Activated T-cell treated with anti-CD3 and anti-CD28 coated beads, Interleukin-2, amount 50 U/mL, for 24 hours (primary cell): ENCODE measurements around the gene RFX5.

Experiments
- DNase-seq: peaks from one replicate; pipeline ENCODE4 v3.0.0-alpha.2; 2020
- H3K27ac Mint-ChIP-seq: 2 replicates; pipeline ENCODE4 v1.8.0; 2020; ENCODE audit warnings: mild to moderate bottlenecking, mixed read lengths
- H3K27me3 Mint-ChIP-seq: 2 replicates; pipeline ENCODE4 v1.8.0; 2020; ENCODE audit warnings: mixed read lengths
- H3K36me3 Mint-ChIP-seq: 2 replicates; pipeline ENCODE4 v1.8.0; 2020; ENCODE audit warnings: low read depth, mixed read lengths
- H3K4me1 Mint-ChIP-seq: 2 replicates; pipeline ENCODE4 v1.8.0; 2020; ENCODE audit warnings: low read depth, mixed read lengths
- H3K4me3 Mint-ChIP-seq: 2 replicates; pipeline ENCODE4 v1.8.0; 2020; ENCODE audit warnings: mild to moderate bottlenecking, moderate library complexity, mixed read lengths
- H3K9me3 Mint-ChIP-seq: 2 replicates; pipeline ENCODE4 v1.8.0; 2020; ENCODE audit warnings: mixed read lengths

Gene RFX5

DNA sequence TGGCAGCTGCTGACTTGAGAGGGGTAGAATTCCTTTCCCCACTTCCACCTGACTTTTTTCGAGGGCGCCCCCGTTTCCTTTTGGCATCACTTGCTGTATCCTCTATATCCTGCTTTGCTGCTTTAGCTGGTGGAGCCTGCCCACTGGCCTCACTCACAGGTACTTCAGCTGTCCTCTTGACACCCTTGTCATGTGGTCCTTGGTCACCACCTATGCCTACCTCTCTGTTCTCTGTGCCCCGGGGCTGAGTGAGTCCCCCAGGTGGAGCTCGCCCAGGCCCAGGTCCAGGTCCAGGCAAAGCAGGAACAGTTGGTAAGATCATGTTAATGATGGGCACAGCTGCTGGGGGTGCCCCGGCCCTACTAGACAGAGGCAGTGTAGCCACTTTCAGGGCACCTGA lies 4.5 kb downstream of the RFX5 start:
- no peak overlapping the region for H3K4me3 Mint-ChIP-seq
- peak overlapping the region; percentile 65 for H3K27ac Mint-ChIP-seq
- H3K4me1 Mint-ChIP-seq: peaks cover 38% of the 10 kb centered on the region
- no peaks in the 10 kb centered on the region for H3K9me3 Mint-ChIP-seq
- DNase-seq: no peak
- H3K36me3 Mint-ChIP-seq: peaks cover 48% of the 10 kb centered on the region
- no peaks in the 10 kb centered on the region for H3K27me3 Mint-ChIP-seq

- Mint-ChIP-seq H3K27me3 (no peaks in the 10 kb centered on the region), H3K27ac (peak overlapping the region; percentile 65), H3K4me3 (no peak overlapping the region), H3K9me3 (no peaks in the 10 kb centered on the region), H3K36me3 (peaks cover 47% of the 10 kb centered on the region), H3K4me1 (peaks cover 35% of the 10 kb centered on the region)
- no peak for DNase-seq
These were observed 5.0 kb downstream of the RFX5 start for GRCh38 chr1:151342021-151342420.

GRCh38 chr1:151340870-151341754 lies 5.9 kb downstream of the RFX5 start:
- Mint-ChIP-seq H3K4me3 (no peak overlapping the region), H3K9me3 (no peaks in the 10 kb centered on the region), H3K27me3 (no peaks in the 10 kb centered on the region), H3K4me1 (peaks cover 27% of the 10 kb centered on the region), H3K27ac (peak overlapping the region; percentile 6), H3K36me3 (peaks cover 38% of the 10 kb centered on the region)
- DNase-seq: peak; percentile 41

- H3K27me3 Mint-ChIP-seq: no peaks in the 10 kb centered on the region
- peaks cover 9% of the 10 kb centered on the region for H3K4me1 Mint-ChIP-seq
- no peak overlapping the region for H3K27ac Mint-ChIP-seq
- H3K36me3 Mint-ChIP-seq: peaks cover 1% of the 10 kb centered on the region
- DNase-seq: no peak
- no peaks in the 10 kb centered on the region for H3K9me3 Mint-ChIP-seq
- H3K4me3 Mint-ChIP-seq: no peak overlapping the region
These were observed 10.5 kb downstream of the RFX5 start for GRCh38 chr1:151336556-151336955.

DNA sequence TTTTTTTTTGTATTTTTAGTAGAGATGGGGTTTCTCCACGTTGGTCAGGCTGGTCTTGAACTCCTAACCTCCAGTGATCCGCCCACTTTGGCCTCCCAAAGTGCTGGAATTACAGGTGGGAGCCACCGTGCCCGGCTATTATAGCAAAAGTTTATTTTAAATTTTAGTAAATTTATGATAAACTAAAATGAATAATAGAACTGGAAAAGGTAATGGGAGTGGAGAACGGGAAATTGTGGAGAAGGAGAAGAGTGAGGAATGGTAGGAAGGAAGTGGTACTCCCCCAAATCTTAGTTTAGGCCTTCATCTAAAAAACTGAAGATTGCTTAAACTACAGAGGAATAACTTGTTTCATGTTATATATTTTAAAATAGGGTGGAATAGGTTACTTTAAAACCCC lies 12.2 kb downstream of the RFX5 start:
- Mint-ChIP-seq H3K9me3 (no peaks in the 10 kb centered on the region), H3K27ac (no peak overlapping the region), H3K4me3 (no peak overlapping the region), H3K27me3 (no peaks in the 10 kb centered on the region), H3K4me1 (peaks cover 2% of the 10 kb centered on the region), H3K36me3 (no peaks in the 10 kb centered on the region)
- DNase-seq: no peak

- Mint-ChIP-seq H3K27me3 (no peaks in the 10 kb centered on the region), H3K27ac (peak overlapping the region; percentile 98), H3K4me1 (peaks cover 34% of the 10 kb centered on the region), H3K9me3 (no peaks in the 10 kb centered on the region), H3K4me3 (peak overlapping the region; percentile 89), H3K36me3 (peaks cover 42% of the 10 kb centered on the region)
- DNase-seq: no peak
These were observed 19.0 kb downstream of the RFX5 start for GRCh38 chr1:151327903-151328674.

- Mint-ChIP-seq H3K36me3 (peaks cover 47% of the 10 kb centered on the region), H3K4me3 (peak within 1 kb of the TSS; percentile 89), H3K27ac (peak within 1 kb of the TSS; percentile 98), H3K27me3 (no peaks in the 10 kb centered on the region), H3K4me1 (peaks cover 38% of the 10 kb centered on the region), H3K9me3 (no peaks in the 10 kb centered on the region)
- peak; percentile 85 for DNase-seq
These were observed 19.7 kb downstream of the RFX5 start, which contains the start of gene PI4KB for GRCh38 chr1:151327223-151327902. PI4KB (minus strand) TSS chr1:151327416; CDS start chr1:151316481, 10,935 bp downstream.

DNA sequence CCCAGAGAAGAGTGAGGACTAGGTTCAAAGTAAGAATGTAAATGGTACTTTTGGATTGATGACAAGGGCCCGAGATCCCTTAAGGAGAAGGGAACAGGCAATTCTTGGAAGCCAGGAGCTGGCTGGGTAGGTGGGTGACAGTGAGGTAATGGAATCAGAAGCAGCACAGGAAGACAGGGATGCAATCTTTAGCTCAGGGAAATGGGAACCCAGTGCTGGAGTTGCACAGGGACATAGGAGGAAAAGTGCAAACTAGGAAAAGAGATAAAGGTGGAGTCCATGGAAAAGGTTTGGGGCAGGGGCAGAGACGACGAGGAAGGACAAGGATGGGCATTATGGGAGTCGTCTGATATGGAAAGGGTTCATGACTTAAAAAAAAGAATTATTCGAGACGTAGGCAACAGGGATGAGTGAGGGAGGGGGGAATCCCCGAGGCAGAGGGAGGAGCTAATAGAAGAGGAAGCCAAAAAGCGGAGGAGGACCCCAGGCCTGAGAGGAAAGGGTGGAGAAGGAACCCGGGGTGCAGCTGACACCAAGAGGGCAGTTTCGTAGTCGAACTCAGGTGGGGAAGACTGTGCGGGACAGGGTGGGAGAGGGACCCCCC lies 20.3 kb downstream of the RFX5 start:
- Mint-ChIP-seq H3K36me3 (peaks cover 53% of the 10 kb centered on the region), H3K9me3 (no peaks in the 10 kb centered on the region), H3K4me3 (peak overlapping the region; percentile 89), H3K27ac (peak overlapping the region; percentile 98), H3K27me3 (no peaks in the 10 kb centered on the region), H3K4me1 (peaks cover 44% of the 10 kb centered on the region)
- no peak for DNase-seq

- peaks cover 58% of the 10 kb centered on the region for H3K36me3 Mint-ChIP-seq
- H3K27me3 Mint-ChIP-seq: no peaks in the 10 kb centered on the region
- peak overlapping the region; percentile 89 for H3K4me3 Mint-ChIP-seq
- H3K9me3 Mint-ChIP-seq: no peaks in the 10 kb centered on the region
- peaks cover 47% of the 10 kb centered on the region for H3K4me1 Mint-ChIP-seq
- peak overlapping the region; percentile 98 for H3K27ac Mint-ChIP-seq
- no peak for DNase-seq
These were observed 21.2 kb downstream of the RFX5 start for GRCh38 chr1:151325646-151326429.

DNA sequence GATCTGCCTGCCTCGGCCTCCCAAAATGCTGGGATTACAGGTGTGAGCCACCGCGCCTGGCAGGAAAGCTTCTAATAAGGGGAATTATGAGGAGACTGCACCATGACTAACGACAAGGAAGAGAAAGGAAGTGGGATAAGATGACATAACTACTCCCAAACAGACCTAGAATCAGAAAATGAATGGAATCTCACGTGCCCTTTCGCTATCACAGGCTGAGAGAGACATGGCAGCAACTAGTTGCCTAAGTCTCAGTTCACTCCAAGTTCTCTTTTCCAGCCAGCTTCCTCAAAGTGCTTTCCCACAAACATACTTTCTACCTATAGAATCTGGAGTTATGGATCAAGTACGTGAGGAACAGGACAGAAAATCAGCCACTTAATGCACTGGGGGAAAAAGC lies 21.8 kb downstream of the RFX5 start:
- no peak for DNase-seq
- peaks cover 54% of the 10 kb centered on the region for H3K4me1 Mint-ChIP-seq
- H3K27ac Mint-ChIP-seq: peak overlapping the region; percentile 98
- peak overlapping the region; percentile 89 for H3K4me3 Mint-ChIP-seq
- no peaks in the 10 kb centered on the region for H3K9me3 Mint-ChIP-seq
- no peaks in the 10 kb centered on the region for H3K27me3 Mint-ChIP-seq
- H3K36me3 Mint-ChIP-seq: peaks cover 64% of the 10 kb centered on the region

GRCh38 chr1:151324390-151324930 lies 22.6 kb downstream of the RFX5 start:
- H3K27ac Mint-ChIP-seq: peak overlapping the region; percentile 29
- peaks cover 58% of the 10 kb centered on the region for H3K4me1 Mint-ChIP-seq
- H3K9me3 Mint-ChIP-seq: no peaks in the 10 kb centered on the region
- peaks cover 71% of the 10 kb centered on the region for H3K36me3 Mint-ChIP-seq
- H3K4me3 Mint-ChIP-seq: no peak overlapping the region
- H3K27me3 Mint-ChIP-seq: no peaks in the 10 kb centered on the region
- DNase-seq: no peak

DNA sequence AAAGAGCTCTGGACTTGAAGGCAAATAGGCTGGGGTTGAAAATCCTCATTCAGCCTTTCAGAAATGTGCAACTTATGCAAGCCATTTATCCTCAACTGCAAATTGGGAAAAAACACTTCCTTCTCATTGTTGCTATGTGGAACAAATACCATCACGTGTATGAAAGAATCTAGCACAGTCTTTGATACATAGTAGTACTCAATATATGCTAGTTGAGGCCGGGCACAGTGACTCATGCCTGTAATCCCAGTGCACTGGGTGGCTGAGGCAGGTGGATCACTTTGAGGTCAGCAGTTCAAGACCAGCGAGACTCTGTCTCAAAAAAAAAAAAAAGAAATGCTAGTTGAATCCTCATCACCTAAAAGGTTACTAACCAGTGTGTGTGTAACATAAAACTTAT lies 28.1 kb downstream of the RFX5 start:
- peak overlapping the region; percentile 40 for H3K27ac Mint-ChIP-seq
- H3K27me3 Mint-ChIP-seq: no peaks in the 10 kb centered on the region
- H3K9me3 Mint-ChIP-seq: no peaks in the 10 kb centered on the region
- DNase-seq: no peak
- no peak overlapping the region for H3K4me3 Mint-ChIP-seq
- H3K4me1 Mint-ChIP-seq: peaks cover 52% of the 10 kb centered on the region
- H3K36me3 Mint-ChIP-seq: peaks cover 72% of the 10 kb centered on the region

GRCh38 chr1:151315565-151316235 lies 31.4 kb downstream of the RFX5 start:
- H3K27ac Mint-ChIP-seq: peak overlapping the region; percentile 63
- H3K9me3 Mint-ChIP-seq: no peaks in the 10 kb centered on the region
- no peak for DNase-seq
- peaks cover 76% of the 10 kb centered on the region for H3K36me3 Mint-ChIP-seq
- H3K4me1 Mint-ChIP-seq: peaks cover 68% of the 10 kb centered on the region
- H3K4me3 Mint-ChIP-seq: no peak overlapping the region
- H3K27me3 Mint-ChIP-seq: no peaks in the 10 kb centered on the region
